Lung (tissue), 12 donors: Measurements from ENCODE around the gene PTPN3. TPM values are rescaled to one million over a fixed set of nuclear protein-coding genes. Genes with fewer than 3 reads are reported as not detected.

Source experiments
- ATAC-seq: fragments of 200-7000 bp; cut with Tn5 transposase; one replicate; pipeline ENCODE4 v1.9.1; 2020; ENCODE audit warnings: moderate number of reproducible peaks; ENCODE audit not compliant: insufficient read depth, low FRiP score
- DNase-seq, 3 donors: peaks; one replicate each; pipeline ENCODE4 v3.0.0-alpha.2; 2013 to 2017
- H3K27ac ChIP-seq, 2 donors: one replicate each; pipeline ENCODE4 v1.5.1; 2013; ENCODE audit warnings: mild to moderate bottlenecking in 2 of 2, moderate library complexity in 2 of 2, control low read depth in 1 of 2, inconsistent platforms in 1 of 2, low read depth in 1 of 2, low read length in 1 of 2
- H3K27me3 ChIP-seq, 3 donors: one replicate each; pipeline ENCODE4 v1.5.1; 2013; ENCODE audit warnings: low read length in 2 of 3; ENCODE audit not compliant: control insufficient read depth in 3 of 3, insufficient read depth in 3 of 3
- H3K36me3 ChIP-seq, 4 donors: one replicate each; pipeline ENCODE4 v1.5.1; 2013; ENCODE audit warnings: low read length in 4 of 4, mild to moderate bottlenecking in 1 of 4, moderate library complexity in 1 of 4; ENCODE audit not compliant: control insufficient read depth in 4 of 4, insufficient read depth in 4 of 4
- H3K4me1 ChIP-seq, 5 donors: one replicate each; pipeline ENCODE4 v1.5.1; 2013; ENCODE audit warnings: low read length in 5 of 5, mild to moderate bottlenecking in 2 of 5, moderate library complexity in 1 of 5; ENCODE audit not compliant: control insufficient read depth in 5 of 5, insufficient read depth in 5 of 5
- H3K4me3 ChIP-seq: one replicate; pipeline ENCODE4 v1.5.1; 2013; ENCODE audit warnings: mild to moderate bottlenecking, control low read depth, moderate library complexity
- H3K9ac ChIP-seq, 2 donors: one replicate each; pipeline ENCODE4 v1.5.1; 2013; ENCODE audit warnings: low read length in 2 of 2, control low read depth in 1 of 2; ENCODE audit not compliant: insufficient read depth in 1 of 2
- H3K9me3 ChIP-seq, 4 donors: one replicate each; pipeline ENCODE4 v1.5.1; 2013; ENCODE audit warnings: low read length in 3 of 4, mild to moderate bottlenecking in 1 of 4, moderate library complexity in 1 of 4; ENCODE audit not compliant: control insufficient read depth in 4 of 4, insufficient read depth in 3 of 4
- CTCF ChIP-seq: IDR thresholded peaks from 2 replicates; pipeline ENCODE4 v1.5.1; 2012; ENCODE audit warnings: mild to moderate bottlenecking; ENCODE audit errors: control extremely low read depth, extremely low read depth
- WGBS, 2 donors: extraction: QIAGEN DNeasy Blood & Tissue Kit; methylation state at CpG; one replicate each; pipeline ENCODE4 v1.1.7; 2013; 5-methylcytosine and 5-hydroxymethylcytosine counted together
- polyA plus RNA-seq, 2 donors: library from polyadenylated mRNA; stranded (reverse); fragments of 200-250 nt; gene quantifications; one replicate each; pipeline ENCODE4 v1.2.1, GENCODE V29; 2013
- total RNA-seq, 2 donors: library from RNA; depleted of rRNA in 1 of 2; stranded (reverse); fragments of >200 nt in 1 of 2; gene quantifications; one replicate each; pipeline ENCODE4 v1.2.1, GENCODE V29; 2014 to 2021
- donor health status: control.
- donor health status: control.
- donor health status: Bipolar disorder and iron deficiency.
- donor health status: healthy.
- donor health status: DM: yes; HTN: yes; CAD: no.

PTPN3 gene
- total and polyA plus RNA-seq, 4 donors, result 5.7 to 16.9 (median 11.2) TPM

- DNase-seq (no peak), ATAC-seq (no peak)
- Histone ChIP-seq H3K27me3 (no peaks in the 10 kb centered on the region), H3K9me3 (no peaks in the 10 kb centered on the region), H3K4me3 (no peak overlapping the region), H3K4me1 (peaks cover 0 to 3% (median 0%) of the 10 kb centered on the region in 5 donors), H3K36me3 (peaks cover 0 to 2% (median 0%) of the 10 kb centered on the region in 4 donors), H3K27ac (no peak overlapping the region), H3K9ac (no peak overlapping the region)
- TF ChIP-seq CTCF, result no peak
- 80 to 83% methylated on average over 7 of the region's 7 CpGs for WGBS, 2 donors
Measured at GRCh38 chr9:109455391-109455790, 42.7 kb downstream of the PTPN3 start.

- no peak for TF ChIP-seq CTCF
- DNase-seq (no peak), ATAC-seq (no peak)
- no peak overlapping the region for H3K27ac ChIP-seq
- H3K4me1 ChIP-seq, result peaks cover 0 to 3% (median 0%) of the 10 kb centered on the region in 5 donors
- no peaks in the 10 kb centered on the region for H3K27me3 ChIP-seq
- no peak overlapping the region for H3K9ac ChIP-seq
- H3K36me3 ChIP-seq, result peaks cover 0 to 2% (median 0%) of the 10 kb centered on the region in 4 donors
- WGBS, 2 donors, result 80 to 83% methylated on average over 5 of the region's 5 CpGs
- no peak overlapping the region for H3K4me3 ChIP-seq
- no peaks in the 10 kb centered on the region for H3K9me3 ChIP-seq
Measured at GRCh38 chr9:109454601-109455155, 43.4 kb downstream of the PTPN3 start.

- DNase-seq (no peak), ATAC-seq (no peak)
- Histone ChIP-seq H3K4me3 (no peak overlapping the region), H3K36me3 (peaks cover 0 to 2% (median 0%) of the 10 kb centered on the region in 4 donors), H3K4me1 (peaks cover 0 to 3% (median 0%) of the 10 kb centered on the region in 5 donors), H3K27ac (no peak overlapping the region), H3K9me3 (no peaks in the 10 kb centered on the region), H3K9ac (no peak overlapping the region), H3K27me3 (no peaks in the 10 kb centered on the region)
- TF ChIP-seq CTCF, result no peak
Measured at GRCh38 chr9:109454041-109454440, 44.1 kb downstream of the PTPN3 start.
